H1 (cell line): ENCODE data around the gene TSG101. TPM values are rescaled to one million over a fixed set of nuclear protein-coding genes. Genes with fewer than 3 reads are reported as not detected.

Source experiments
- CTCF ChIA-PET: fragments of 300-600 bp; sonication (Branson Sonifier 250); formaldehyde crosslinking; loops from one replicate; lab custom pipeline; 2021; ENCODE audit not compliant: partially characterized antibody; lab: Charles Lee
- POLR2A ChIA-PET: fragments of 300-600 bp; sonication (Branson Sonifier 250); formaldehyde crosslinking; loops from one replicate; lab custom pipeline; 2021; ENCODE audit warnings: inconsistent platforms; ENCODE audit not compliant: partially characterized antibody; lab: Charles Lee
- DNase-seq, 2 experiments: peaks; one replicate each; pipeline versions ENCODE4 v3.0.0 to v3.0.0-alpha.2; 2010 to 2022; ENCODE audit warnings: low spot score in 2 of 2, low read depth in 1 of 2, mixed read lengths in 1 of 2
- FAIRE-seq: peaks from 2 replicates; lab custom pipeline; 2011; peaks lifted over from hg19 to GRCh38; lab: Jason Lieb, UNC
- H2AFZ ChIP-seq: 2 replicates; pipeline ENCODE4 v1.8.1; 2012; ENCODE audit warnings: low read length, inconsistent platforms
- H2AK5ac ChIP-seq: 2 replicates; pipeline ENCODE4 v1.6.1; 2013; ENCODE audit warnings: low read depth, low read length
- H2BK120ac ChIP-seq: replicated peaks from 2 replicates; pipeline ENCODE3; 2013; ENCODE audit warnings: low read depth, low read length, inconsistent platforms
- H2BK12ac ChIP-seq: 2 replicates; pipeline ENCODE4 v1.6.1; 2013; ENCODE audit warnings: low read depth, low read length
- H2BK15ac ChIP-seq: 2 replicates; pipeline ENCODE4 v1.6.1; 2013; ENCODE audit warnings: low read length
- H2BK20ac ChIP-seq: 2 replicates; pipeline ENCODE4 v1.6.1; 2013; ENCODE audit warnings: low read length
- H2BK5ac ChIP-seq: 2 replicates; pipeline ENCODE4 v1.6.1; 2013; ENCODE audit warnings: low read depth, low read length
- H3K14ac ChIP-seq: 2 replicates; pipeline ENCODE4 v1.6.1; 2013; ENCODE audit warnings: inconsistent platforms; ENCODE audit not compliant: insufficient read length
- H3K18ac ChIP-seq: 2 replicates; pipeline ENCODE4 v1.6.1; 2013; ENCODE audit warnings: low read length; ENCODE audit errors: extremely low read depth
- H3K23ac ChIP-seq: 2 replicates; pipeline ENCODE4 v1.6.1; 2013; ENCODE audit warnings: inconsistent platforms; ENCODE audit not compliant: insufficient read length
- H3K23me2 ChIP-seq: 2 replicates; pipeline ENCODE4 v1.6.1; 2013; ENCODE audit warnings: low read depth, low read length
- H3K27ac ChIP-seq: 2 replicates; pipeline ENCODE4 v1.6.1; 2011; ENCODE audit warnings: low read depth, low read length, inconsistent platforms
- H3K27me3 ChIP-seq, 4 experiments: replicated peaks in 1 of 4; 1 replicate in 1 of 4; 2 replicates in 3 of 4; pipeline versions ENCODE4 v1.6.1 to v1.8.1; 2011 to 2013; ENCODE audit warnings: low read length in 3 of 4, mild to moderate bottlenecking in 3 of 4, inconsistent platforms in 2 of 4, mixed read lengths in 2 of 4, moderate library complexity in 1 of 4; ENCODE audit not compliant: control insufficient read depth in 3 of 4, insufficient read depth in 3 of 4; ENCODE audit errors: extremely low read depth in 1 of 4
- H3K36me3 ChIP-seq, 4 experiments: 2 replicates each; pipeline versions ENCODE4 v1.6.1 to v1.8.1; 2011 to 2013; ENCODE audit warnings: mild to moderate bottlenecking in 4 of 4, low read length in 3 of 4, moderate library complexity in 2 of 4, control low read depth in 1 of 4, inconsistent platforms in 1 of 4; ENCODE audit not compliant: insufficient read depth in 4 of 4, control insufficient read depth in 2 of 4
- H3K4ac ChIP-seq: replicated peaks from 2 replicates; pipeline ENCODE3; 2013; ENCODE audit warnings: low read length, low read depth, mixed read lengths, inconsistent platforms; ENCODE audit not compliant: insufficient read length
- H3K4me1 ChIP-seq, 4 experiments: replicated peaks in 1 of 4; 1 replicate in 1 of 4; 2 replicates in 3 of 4; pipeline versions ENCODE4 v1.6.1 to v1.8.1; 2011 to 2013; ENCODE audit warnings: low read length in 3 of 4, inconsistent platforms in 2 of 4, mixed read lengths in 1 of 4; ENCODE audit not compliant: insufficient read depth in 4 of 4, control insufficient read depth in 3 of 4
- H3K4me2 ChIP-seq, 2 experiments: 2 replicates each; pipeline versions ENCODE4 v1.6.1 to v1.8.1; 2011 to 2013; ENCODE audit warnings: low read depth in 2 of 2, low read length in 2 of 2, control low read depth in 1 of 2, inconsistent platforms in 1 of 2, mild to moderate bottlenecking in 1 of 2; ENCODE audit not compliant: insufficient read depth in 1 of 2
- H3K4me3 ChIP-seq, 4 experiments: fragments of 200-600, 300-600 bp in 1 of 4; sonication (generic), shearing (Covaris generic), sonication (Bioruptor Twin) in 1 of 4; 2 replicates each; pipeline versions ENCODE4 v1.5.1 to v1.8.1; 2011 to 2016; ENCODE audit warnings: low read length in 4 of 4, low read depth in 3 of 4, control low read depth in 2 of 4, inconsistent platforms in 2 of 4, mild to moderate bottlenecking in 2 of 4, mixed read lengths in 1 of 4, moderate library complexity in 1 of 4; ENCODE audit not compliant: insufficient read depth in 2 of 4; ENCODE audit errors: extremely low read depth in 1 of 4
- H3K56ac ChIP-seq: replicated peaks from 2 replicates; pipeline ENCODE3; 2013; ENCODE audit warnings: low read depth, mild to moderate bottlenecking, mixed read lengths, low read length, inconsistent platforms; ENCODE audit not compliant: insufficient read length
- H3K79me1 ChIP-seq: 2 replicates; pipeline ENCODE4 v1.6.1; 2013; ENCODE audit warnings: low read depth, low read length, control low read depth
- H3K79me2 ChIP-seq, 2 experiments: 2 replicates each; pipeline versions ENCODE4 v1.6.1 to v1.8.1; 2012 to 2013; ENCODE audit warnings: low read length in 2 of 2, mild to moderate bottlenecking in 2 of 2, inconsistent platforms in 1 of 2; ENCODE audit not compliant: insufficient read depth in 2 of 2, control insufficient read depth in 1 of 2
- H3K9ac ChIP-seq, 4 experiments: replicated peaks in 1 of 4; 1 replicate in 1 of 4; 2 replicates in 3 of 4; pipeline versions ENCODE4 v1.6.1 to v1.8.1; 2011 to 2013; ENCODE audit warnings: low read depth in 3 of 4, low read length in 3 of 4, control low read depth in 2 of 4, mild to moderate bottlenecking in 2 of 4, moderate library complexity in 2 of 4, inconsistent platforms in 1 of 4; ENCODE audit errors: extremely low read depth in 1 of 4
- H3K9me3 ChIP-seq, 2 experiments: 2 replicates each; pipeline versions ENCODE4 v1.6.1 to v1.8.1; 2012 to 2013; ENCODE audit warnings: mild to moderate bottlenecking in 2 of 2, moderate library complexity in 2 of 2, control low read depth in 1 of 2, inconsistent platforms in 1 of 2, low read depth in 1 of 2, low read length in 1 of 2, mixed read lengths in 1 of 2; ENCODE audit not compliant: insufficient read depth in 2 of 2
- H4K20me1 ChIP-seq, 2 experiments: replicated peaks in 1 of 2; 2 replicates each; pipeline versions ENCODE3 to v1.8.1; 2011 to 2013; ENCODE audit warnings: inconsistent platforms in 2 of 2, low read length in 2 of 2, mild to moderate bottlenecking in 1 of 2; ENCODE audit not compliant: insufficient read depth in 2 of 2, control insufficient read depth in 1 of 2
- H4K5ac ChIP-seq: 2 replicates; pipeline ENCODE4 v1.6.1; 2013; ENCODE audit warnings: low read length, low read depth, mixed read lengths, inconsistent platforms; ENCODE audit not compliant: insufficient read length
- H4K8ac ChIP-seq: 2 replicates; pipeline ENCODE4 v1.8.0; 2013; ENCODE audit warnings: mild to moderate bottlenecking, moderate library complexity, low read length, inconsistent platforms; ENCODE audit not compliant: insufficient read depth; ENCODE audit errors: extremely low read depth
- H4K91ac ChIP-seq: replicated peaks from 2 replicates; pipeline ENCODE3; 2013; ENCODE audit warnings: low read length, mixed read lengths, inconsistent platforms; ENCODE audit not compliant: insufficient read length
- BCL11A ChIP-seq, 2 experiments: IDR thresholded peaks; one replicate each; pipeline ENCODE4 v1.6.1; 2011; ENCODE audit warnings: low read depth in 2 of 2, low read length in 2 of 2, mild to moderate bottlenecking in 2 of 2
- CHD2 ChIP-seq: IDR thresholded peaks from 2 replicates; pipeline ENCODE4 v1.6.1; 2012; ENCODE audit warnings: low read length, improper control_type of control experiment
- EP300 ChIP-seq, 2 experiments: IDR thresholded peaks; 1 replicate in 1 of 2; 2 replicates in 1 of 2; pipeline ENCODE4 v1.6.1; 2011 to 2012; ENCODE audit warnings: low read depth in 2 of 2, low read length in 2 of 2, mild to moderate bottlenecking in 2 of 2, borderline replicate concordance in 1 of 2, inconsistent platforms in 1 of 2, moderate library complexity in 1 of 2
- GTF2F1 ChIP-seq: IDR thresholded peaks from 2 replicates; pipeline ENCODE4 v1.6.1; 2012; ENCODE audit warnings: low read depth, low read length, improper control_type of control experiment, borderline replicate concordance
- HDAC2 ChIP-seq, 2 experiments: fragments of 300-600 bp in 1 of 2; sonication (generic) in 1 of 2; IDR thresholded peaks; 2 replicates each; pipeline ENCODE4 v1.6.1; 2011 to 2012; ENCODE audit warnings: low read depth in 2 of 2, low read length in 2 of 2, mild to moderate bottlenecking in 2 of 2, moderate library complexity in 2 of 2, borderline replicate concordance in 1 of 2, inconsistent platforms in 1 of 2
- PHF8 ChIP-seq: fragments of 200-600 bp; sonication (generic); conservative IDR thresholded peaks from 2 replicates; pipeline ENCODE4 v1.7.1; 2012; ENCODE audit warnings: low read depth, mild to moderate bottlenecking, inconsistent platforms, low read length, moderate library complexity
- RFX5 ChIP-seq: IDR thresholded peaks from 2 replicates; pipeline ENCODE4 v1.6.1; 2011; ENCODE audit warnings: low read depth, low read length, improper control_type of control experiment, borderline replicate concordance
- SAP30 ChIP-seq: fragments of 300-600 bp; sonication (generic); IDR thresholded peaks from 2 replicates; pipeline ENCODE4 v1.7.1; 2012; ENCODE audit warnings: low read length, moderate library complexity, mild to moderate bottlenecking, inconsistent platforms; ENCODE audit not compliant: insufficient read depth, insufficient replicate concordance
- SUZ12 ChIP-seq: fragments of 200-600 bp; sonication (generic); IDR thresholded peaks from 2 replicates; pipeline ENCODE4 v1.6.1; 2012; ENCODE audit warnings: mild to moderate bottlenecking, inconsistent platforms, low read length, moderate library complexity, mixed read lengths
- TEAD4 ChIP-seq: IDR thresholded peaks from 2 replicates; pipeline ENCODE4 v1.6.1; 2012; ENCODE audit warnings: low read depth, low read length, inconsistent platforms, mixed read lengths
- ZNF274 ChIP-seq: IDR thresholded peaks from 2 replicates; pipeline ENCODE4 v1.7.0; 2012; ENCODE audit warnings: low read length, borderline replicate concordance; ENCODE audit errors: extremely low read depth
- WGBS, 2 experiments: shearing (Covaris generic) in 1 of 2; methylation state at CpG; one replicate each; pipeline versions ENCODE4 v1.1.6 to v1.1.7; 2013 to 2015; ENCODE audit warnings: low lambda C conversion rate in 2 of 2, mixed read lengths in 2 of 2, inconsistent platforms in 1 of 2, low coverage in 1 of 2, missing lambda C conversion rate in 1 of 2; ENCODE audit not compliant: insufficient replicate concordance in 2 of 2, insufficient coverage in 1 of 2, insufficient read length in 1 of 2; ENCODE audit errors: extremely low coverage in 1 of 2, missing lambda C conversion rate in 1 of 2; 5-methylcytosine and 5-hydroxymethylcytosine counted together
- polyA plus RNA-seq, 7 experiments: library from polyadenylated mRNA; depleted of rRNA in 3 of 7; stranded (reverse) in 5 of 7; unstranded in 2 of 7; fragments of >200 nt in 5 of 7; fragments of 200-250 nt in 2 of 7; gene quantifications; 1 replicate in 5 of 7; 2 replicates in 1 of 7; 4 replicates in 1 of 7; pipeline versions ENCODE4 v1.2.1 to v1.2.3, GENCODE V29; 2011 to 2013; ENCODE audit warnings: missing spikeins in 2 of 7, mixed read lengths in 2 of 7
- total RNA-seq: library from RNA; stranded (reverse); fragmentation: NEBNext Ultra II Directional; extraction: Animal tissue kit (Norgen Biotek cat#: 25700); gene quantifications from 2 replicates; pipeline ENCODE4 v1.2.1, GENCODE V29; 2021
- TF ChIP-seq, protein P1 (sequence below): IDR thresholded peaks from 2 replicates; pipeline ENCODE4 v1.6.1; 2011; ENCODE audit warnings: low read depth, mild to moderate bottlenecking, low read length; ENCODE audit not compliant: insufficient read depth

The TSG101 gene
- total and polyA plus RNA-seq, 2 of the 8 experiments (the other 6 are each of a cell fraction or from before 2014, with no cell fraction given) = 50.8 to 151 TPM

DNA sequence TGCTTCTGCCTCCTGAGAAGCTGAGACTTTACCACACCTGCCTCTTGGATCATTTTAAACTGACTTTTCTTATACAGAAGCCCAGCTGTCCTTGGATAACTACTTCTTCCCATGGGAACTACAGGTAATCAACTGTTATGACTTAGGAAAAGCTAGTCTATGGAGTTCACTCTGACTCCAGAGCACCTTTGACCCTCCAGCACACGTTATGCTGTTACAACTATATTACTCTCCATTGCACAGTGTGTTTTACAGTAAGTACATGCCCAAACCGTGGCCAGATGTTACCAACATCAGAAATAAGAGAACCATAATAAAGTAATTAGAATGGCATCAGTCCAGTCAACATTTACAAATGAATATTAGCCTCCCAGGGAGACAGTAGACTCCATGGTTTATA lies 21.3 kb upstream of the TSG101 start:
- Histone ChIP-seq H3K9ac (no peak overlapping the region), H3K36me3 (no peaks in the 10 kb centered on the region; a peak in 1 of 8 replicates), H4K91ac (no peak overlapping the region), H2AFZ (no peak overlapping the region), H3K79me1 (no peaks in the 10 kb centered on the region), H3K79me2 (no peaks in the 10 kb centered on the region), H3K9me3 (no peaks in the 10 kb centered on the region), H3K27ac (no peak overlapping the region), H3K23ac (no peak overlapping the region), H2BK120ac (no peak overlapping the region), H2BK20ac (no peak overlapping the region), H2BK15ac (no peak overlapping the region), H3K23me2 (no peaks in the 10 kb centered on the region), H2BK5ac (no peak overlapping the region), H3K4me1 (no peaks in the 10 kb centered on the region), H3K4me3 (no peak overlapping the region), H2AK5ac (no peak overlapping the region), H3K27me3 (no peaks in the 10 kb centered on the region), H3K18ac (no peak overlapping the region), H4K20me1 (peaks cover 0 to 4% of the 10 kb centered on the region in 2 experiments), H3K4ac (no peak overlapping the region), H3K14ac (no peak overlapping the region), H3K4me2 (no peak overlapping the region), H4K5ac (no peak overlapping the region), H3K56ac (no peak overlapping the region), H2BK12ac (no peak overlapping the region), H4K8ac (no peak overlapping the region)
- WGBS, 2 experiments = 83% methylated on average over 2 of the region's 2 CpGs; no CpG with 5 or more reads in 1 of the 2 experiments
- ChIA-PET POLR2A (no interaction called here), CTCF (interaction anchor here (0.8 to 1.4 kb wide), 2 partner anchors 10 to 304 kb away, joined by 3 read pairs; no protein-coding TSS in a partner anchor)
- no peak for DNase-seq
- FAIRE-seq = no peak
- TF ChIP-seq ZNF274 = no peak
- no peak for TF ChIP-seq BCL11A (IDR thresholded peaks at IDR 0.05; ENCODE audit: low read depth in 2 of 2, low read length in 2 of 2)
- TF ChIP-seq, protein P1, sequence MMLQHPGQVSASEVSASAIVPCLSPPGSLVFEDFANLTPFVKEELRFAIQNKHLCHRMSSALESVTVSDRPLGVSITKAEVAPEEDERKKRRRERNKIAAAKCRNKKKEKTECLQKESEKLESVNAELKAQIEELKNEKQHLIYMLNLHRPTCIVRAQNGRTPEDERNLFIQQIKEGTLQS = no peak
- TF ChIP-seq TEAD4 = no peak
- TF ChIP-seq HDAC2 (IDR thresholded peaks at IDR 0.05; ENCODE audit: borderline replicate concordance in 1 of 2, low read depth in 2 of 2, low read length in 2 of 2) = no peak
- no peak for TF ChIP-seq RFX5
- no peak for TF ChIP-seq PHF8
- TF ChIP-seq EP300 (IDR thresholded peaks at IDR 0.05; ENCODE audit: borderline replicate concordance in 1 of 2, low read depth in 2 of 2, low read length in 2 of 2) = no peak
- TF ChIP-seq GTF2F1 = no peak
- TF ChIP-seq CHD2 = no peak
- TF ChIP-seq SAP30 = no peak
- no peak for TF ChIP-seq SUZ12
